ENCODE data around the gene MSL1.

GRCh38 chr17:40098846-40099618, 22.7 kb upstream of the MSL1 start:
- TF ChIP-seq ZNF8 (CRISPR knock-in tag; IDR thresholded peaks at IDR 0.05) (no peak), POU6F1 (CRISPR knock-in tag; IDR thresholded peaks at IDR 0.05; ENCODE audit: borderline replicate concordance, low read depth) (no peak), ZFP30 (CRISPR knock-in tag; IDR thresholded peaks at IDR 0.05) (no peak)
